Bronchial epithelial cell (primary cell): ENCODE results near the gene ARID5B. TPM values are rescaled to one million over a fixed set of nuclear protein-coding genes. Genes with fewer than 3 reads are reported as not detected.
A peak's percentile ranks its signal among the peaks of the same experiment; 100 is the strongest.

ENCODE experiments used
- DNase-seq: peaks from one replicate; pipeline ENCODE4 v3.0.0-alpha.2; 2010; ENCODE audit warnings: low read depth
- FAIRE-seq: peaks from 2 replicates; lab custom pipeline; 2011; peaks lifted over from hg19 to GRCh38; lab: Jason Lieb, UNC
- H3K27me3 ChIP-seq: 2 replicates; pipeline ENCODE4 v1.5.1; 2011; ENCODE audit warnings: low read length; ENCODE audit not compliant: control insufficient read depth, insufficient read depth
- H3K36me3 ChIP-seq: 2 replicates; pipeline ENCODE4 v1.5.1; 2011; ENCODE audit warnings: low read length; ENCODE audit not compliant: control insufficient read depth, insufficient read depth
- H3K4me3 ChIP-seq: 2 replicates; pipeline ENCODE4 v1.5.1; 2011; ENCODE audit warnings: mild to moderate bottlenecking, low read depth, low read length, control low read depth
- total RNA-seq: library from RNA; depleted of rRNA; stranded (reverse); fragments of >200 nt; gene quantifications from 2 replicates; pipeline ENCODE4 v1.2.1, GENCODE V29; 2014
- TF ChIP-seq, protein P1 (sequence below): IDR thresholded peaks from 2 replicates; pipeline ENCODE4 v1.5.1; 2011; ENCODE audit warnings: mild to moderate bottlenecking, moderate library complexity, low read length, control low read depth, inconsistent platforms; ENCODE audit not compliant: insufficient read depth, severe bottlenecking

Gene ARID5B
- total RNA-seq, 1 donor from 2014 or later: 7.1 TPM

DNA sequence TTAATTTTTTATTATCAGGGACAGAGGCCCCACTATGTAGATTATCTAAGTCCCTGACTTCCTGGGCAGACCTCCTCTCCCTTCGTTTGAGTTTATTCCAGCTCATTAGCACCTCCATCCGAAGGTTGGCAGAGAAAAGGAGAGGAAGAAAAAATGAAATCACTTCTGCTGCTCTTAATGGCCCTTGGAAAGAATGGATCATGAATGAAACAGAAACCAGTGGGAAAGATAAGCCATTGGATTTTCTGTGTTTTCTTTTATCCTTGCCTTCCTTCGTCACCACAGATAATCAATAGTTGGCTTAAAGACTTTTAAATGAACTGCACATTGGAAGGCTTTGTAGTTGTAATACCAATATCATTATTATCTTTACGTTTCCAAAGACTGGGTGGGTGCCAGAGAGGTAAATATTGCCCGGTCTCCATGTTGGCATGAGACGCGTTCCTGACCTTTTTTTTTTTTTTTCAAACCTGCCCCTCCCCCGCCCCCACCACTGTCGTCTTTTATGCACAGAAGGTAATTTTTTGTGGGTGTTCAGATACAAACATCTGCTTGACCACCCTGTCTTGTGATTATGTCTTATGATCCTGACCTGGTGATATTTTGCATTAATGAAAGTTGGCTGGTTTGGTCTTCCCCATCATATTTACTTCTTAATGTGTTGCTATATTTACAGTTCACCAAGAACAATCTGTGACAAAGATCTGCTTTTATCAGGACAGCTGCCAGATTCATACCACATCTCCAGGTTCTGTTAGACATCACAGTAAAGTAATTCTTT, 116.8 kb downstream of the ARID5B start:
- DNase-seq: no peak
- TF ChIP-seq, protein P1, sequence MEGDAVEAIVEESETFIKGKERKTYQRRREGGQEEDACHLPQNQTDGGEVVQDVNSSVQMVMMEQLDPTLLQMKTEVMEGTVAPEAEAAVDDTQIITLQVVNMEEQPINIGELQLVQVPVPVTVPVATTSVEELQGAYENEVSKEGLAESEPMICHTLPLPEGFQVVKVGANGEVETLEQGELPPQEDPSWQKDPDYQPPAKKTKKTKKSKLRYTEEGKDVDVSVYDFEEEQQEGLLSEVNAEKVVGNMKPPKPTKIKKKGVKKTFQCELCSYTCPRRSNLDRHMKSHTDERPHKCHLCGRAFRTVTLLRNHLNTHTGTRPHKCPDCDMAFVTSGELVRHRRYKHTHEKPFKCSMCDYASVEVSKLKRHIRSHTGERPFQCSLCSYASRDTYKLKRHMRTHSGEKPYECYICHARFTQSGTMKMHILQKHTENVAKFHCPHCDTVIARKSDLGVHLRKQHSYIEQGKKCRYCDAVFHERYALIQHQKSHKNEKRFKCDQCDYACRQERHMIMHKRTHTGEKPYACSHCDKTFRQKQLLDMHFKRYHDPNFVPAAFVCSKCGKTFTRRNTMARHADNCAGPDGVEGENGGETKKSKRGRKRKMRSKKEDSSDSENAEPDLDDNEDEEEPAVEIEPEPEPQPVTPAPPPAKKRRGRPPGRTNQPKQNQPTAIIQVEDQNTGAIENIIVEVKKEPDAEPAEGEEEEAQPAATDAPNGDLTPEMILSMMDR: no peak
- FAIRE-seq: no peak
- Histone ChIP-seq H3K27me3 (no peaks in the 10 kb centered on the region), H3K4me3 (no peak overlapping the region), H3K36me3 (no peaks in the 10 kb centered on the region)

DNA sequence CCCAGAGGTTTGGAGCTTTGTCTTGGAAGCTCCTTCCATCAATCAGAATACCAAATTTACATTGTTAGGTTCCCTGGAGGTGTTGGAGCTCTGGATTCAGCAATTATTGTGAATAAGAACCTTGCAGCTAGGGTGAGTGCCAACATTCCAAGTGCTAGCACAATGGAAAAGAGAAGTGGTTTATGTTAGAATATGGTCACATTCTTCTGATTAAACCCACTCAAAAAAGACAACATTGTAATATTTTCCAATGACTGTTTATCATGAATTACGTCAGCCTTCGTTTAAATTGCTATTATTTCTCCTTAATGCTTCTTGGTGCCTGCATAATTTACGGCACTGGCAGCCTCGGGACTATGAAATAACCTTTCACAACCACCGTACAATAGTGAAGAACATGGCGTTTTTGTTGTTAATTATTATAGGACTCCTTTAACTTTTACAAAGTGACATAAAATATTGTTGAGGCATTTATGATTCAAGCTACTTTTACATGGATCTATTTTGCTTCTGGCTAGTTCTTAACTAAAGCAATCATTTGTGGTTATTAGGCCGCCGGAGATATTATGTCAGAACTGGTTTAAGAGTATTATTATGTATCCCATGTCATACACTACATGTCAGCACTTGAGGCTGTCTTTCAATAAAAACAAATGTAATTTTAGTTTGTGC, 117.7 kb downstream of the ARID5B start:
- H3K4me3 ChIP-seq: no peak overlapping the region
- FAIRE-seq: no peak
- no peaks in the 10 kb centered on the region for H3K36me3 ChIP-seq
- peak; percentile 93 for DNase-seq
- H3K27me3 ChIP-seq: no peaks in the 10 kb centered on the region
- TF ChIP-seq, protein P1: no peak

DNA sequence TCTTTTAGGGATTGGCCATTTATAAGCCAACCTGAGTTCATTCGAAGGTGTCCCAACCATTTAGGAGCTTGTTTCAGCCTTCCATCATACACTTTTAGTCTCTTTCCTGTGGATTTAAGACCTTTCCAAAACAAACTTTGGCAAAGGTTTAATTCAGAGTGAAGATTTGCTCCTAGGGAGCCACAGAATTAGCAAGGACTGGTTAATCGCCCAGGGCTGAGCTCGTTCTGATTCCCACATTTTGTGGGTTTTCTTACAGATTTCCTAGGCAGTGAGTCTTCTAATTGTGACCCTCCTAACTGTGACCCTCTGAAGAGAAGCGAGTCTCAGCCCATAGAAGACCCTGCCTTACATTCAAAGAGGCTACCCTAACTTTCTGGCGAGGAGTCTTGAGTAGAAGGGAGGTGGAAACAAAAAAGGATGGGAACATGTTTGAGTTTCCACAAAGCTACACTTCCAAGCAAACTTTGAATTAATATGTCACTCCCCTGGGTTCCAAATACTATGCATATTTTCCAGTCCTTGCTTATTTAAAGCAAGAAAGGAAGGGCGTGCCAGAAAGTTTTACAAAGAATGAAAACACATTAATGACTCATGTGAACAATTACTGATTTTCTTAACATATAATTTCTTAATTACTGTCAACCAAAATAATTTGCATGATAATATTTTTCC, 118.3 kb downstream of the ARID5B start:
- H3K4me3 ChIP-seq: no peak overlapping the region
- FAIRE-seq: no peak
- peak; percentile 64 for DNase-seq

DNA sequence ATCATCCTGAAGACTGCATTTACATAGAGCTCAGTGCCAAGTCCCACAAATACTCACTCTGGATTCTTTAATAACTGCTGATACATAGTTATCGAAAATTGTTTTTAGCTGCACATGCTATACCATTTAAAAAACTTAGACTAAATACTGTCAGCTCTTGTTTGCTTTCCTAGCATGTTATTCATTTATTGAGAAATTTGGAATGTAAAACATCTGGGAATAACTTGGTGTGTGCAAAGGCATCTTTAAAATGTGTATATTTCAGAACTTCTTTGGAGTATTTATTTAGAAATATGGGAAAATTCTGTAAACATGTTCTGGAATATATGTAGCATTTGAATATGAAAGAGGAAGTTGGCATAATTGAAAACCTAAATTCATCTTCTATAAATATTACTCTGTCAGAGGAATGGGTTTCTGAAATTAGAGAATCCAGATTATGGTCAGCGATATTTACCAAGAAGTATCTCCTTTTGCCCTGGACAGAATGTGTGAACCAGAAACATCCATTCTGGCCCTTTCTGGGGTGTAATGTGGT, 119.7 kb downstream of the ARID5B start:
- DNase-seq (no peak), FAIRE-seq (no peak)
- TF ChIP-seq, protein P1: no peak
- Histone ChIP-seq H3K36me3 (no peaks in the 10 kb centered on the region), H3K4me3 (no peak overlapping the region), H3K27me3 (no peaks in the 10 kb centered on the region)

More for the DNA sequence above, 118.3 kb downstream of the ARID5B start:
- Histone ChIP-seq H3K36me3 (no peaks in the 10 kb centered on the region), H3K27me3 (no peaks in the 10 kb centered on the region)
- TF ChIP-seq, protein P1: no peak

DNA sequence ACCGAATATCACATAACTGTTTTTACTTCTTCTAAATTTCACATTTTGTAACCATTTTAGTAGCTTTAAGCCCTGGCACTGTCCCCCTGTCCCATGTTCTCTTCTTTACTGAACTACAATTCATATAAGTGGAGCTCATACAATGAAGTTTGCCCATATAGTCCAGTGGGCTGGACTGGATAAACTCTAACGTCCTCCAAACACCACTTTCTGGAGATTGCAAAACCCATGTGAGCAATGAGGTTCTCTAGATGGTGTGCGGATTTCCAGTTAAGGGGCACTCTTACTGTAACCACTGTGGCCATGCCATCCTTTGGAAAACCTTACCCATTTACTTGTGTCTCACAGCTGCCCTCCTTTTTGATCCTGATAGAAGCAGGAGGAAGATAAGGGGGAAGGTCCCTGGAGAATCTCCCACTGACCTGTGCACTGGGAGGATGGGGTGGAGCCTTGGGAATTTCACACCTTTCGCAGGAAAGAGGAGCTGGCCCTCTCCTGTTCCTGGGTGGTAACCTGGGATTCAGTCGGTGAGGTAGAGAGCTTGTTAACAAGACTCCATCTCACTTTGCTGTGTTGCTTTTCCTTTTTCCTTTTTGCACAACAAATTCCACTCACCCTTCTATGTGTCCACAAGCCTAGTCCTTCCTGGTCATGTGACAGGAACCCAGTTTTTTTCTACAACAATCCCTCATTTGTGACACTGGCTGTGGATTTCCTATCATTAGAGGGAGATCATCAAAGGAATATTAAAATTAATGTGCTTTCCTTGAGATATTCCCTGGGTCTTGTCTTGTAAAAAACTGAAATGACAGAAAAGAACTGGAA, 120.7 kb downstream of the ARID5B start:
- no peak for FAIRE-seq
- H3K4me3 ChIP-seq: no peak overlapping the region
- H3K36me3 ChIP-seq: no peaks in the 10 kb centered on the region
- H3K27me3 ChIP-seq: no peaks in the 10 kb centered on the region
- no peak for DNase-seq
- TF ChIP-seq, protein P1: no peak
